IMR-90 (cell line): ENCODE results near the gene EPN1. TPM values are rescaled to one million over a fixed set of nuclear protein-coding genes. Genes with fewer than 3 reads are reported as not detected.
"Not testable (repeated sequence)": the region's sequence is repeated elsewhere in the genome, so short reads cannot be mapped to it uniquely, and the experiment has no call there.

Experiments used
- ATAC-seq: fragments of 200-7000 bp; cut with Tn5 transposase; 2 replicates; pipeline ENCODE4 v1.9.1; 2020; ENCODE audit warnings: low read depth, mild to moderate bottlenecking, moderate library complexity
- BruUV-seq: library from RNA; stranded (reverse); fragments of 400-500 nt; replicated peaks from 2 replicates; lab custom pipeline; 2021; lab: Mats Ljungman, UMichigan
- CTCF ChIA-PET: fragments of 300-600 bp; formaldehyde crosslinking; extraction: SDS; loops from one replicate; lab custom pipeline; 2021; ENCODE audit warnings: antibody characterized with exemption; lab: Yijun Ruan, JAX
- POLR2A ChIA-PET: fragments of 300-600 bp; sonication (Branson Sonifier 250); formaldehyde crosslinking; loops from one replicate; lab custom pipeline; 2022; ENCODE audit warnings: antibody characterized with exemption; ENCODE audit not compliant: unreplicated experiment; lab: Charles Lee
- DNase-seq: peaks from one replicate; pipeline ENCODE4 v3.0.0; 2013
- H2AFZ ChIP-seq: replicated peaks from 2 replicates; pipeline ENCODE3; 2013; ENCODE audit warnings: low read length, mild to moderate bottlenecking; ENCODE audit not compliant: poor library complexity
- H2AK5ac ChIP-seq: 2 replicates; pipeline ENCODE4 v1.6.1; 2013; ENCODE audit warnings: low read depth, low read length, inconsistent platforms
- H2AK9ac ChIP-seq: replicated peaks from 2 replicates; pipeline ENCODE3; 2013; ENCODE audit warnings: mild to moderate bottlenecking, low read depth, low read length, moderate library complexity; ENCODE audit not compliant: poor library complexity
- H2BK120ac ChIP-seq: 2 replicates; pipeline ENCODE4 v1.6.1; 2013; ENCODE audit warnings: low read depth, low read length, inconsistent platforms
- H2BK15ac ChIP-seq: 3 replicates; pipeline ENCODE4 v1.6.1; 2013; ENCODE audit warnings: low read depth, low read length, inconsistent platforms
- H2BK20ac ChIP-seq: 2 replicates; pipeline ENCODE4 v1.6.1; 2013; ENCODE audit warnings: low read depth, mild to moderate bottlenecking, inconsistent platforms, low read length, moderate library complexity
- H2BK5ac ChIP-seq: 2 replicates; pipeline ENCODE4 v1.6.1; 2013; ENCODE audit warnings: mild to moderate bottlenecking, low read depth, low read length, inconsistent platforms; ENCODE audit not compliant: poor library complexity, severe bottlenecking
- H3K14ac ChIP-seq: replicated peaks from 2 replicates; pipeline ENCODE4 v1.6.1; 2013; ENCODE audit warnings: low read depth, low read length, inconsistent platforms
- H3K18ac ChIP-seq: 2 replicates; pipeline ENCODE4 v1.6.1; 2013; ENCODE audit warnings: low read depth, low read length, control low read depth
- H3K23ac ChIP-seq: 2 replicates; pipeline ENCODE4 v1.6.1; 2013; ENCODE audit warnings: low read depth, low read length, inconsistent platforms
- H3K27ac ChIP-seq: 2 replicates; pipeline ENCODE4 v1.5.1; 2013; ENCODE audit warnings: mild to moderate bottlenecking, control low read depth, low read length; ENCODE audit not compliant: insufficient read depth
- H3K27me3 ChIP-seq: 2 replicates; pipeline ENCODE4 v1.6.1; 2013; ENCODE audit warnings: low read length; ENCODE audit not compliant: control insufficient read depth, insufficient read depth
- H3K36me3 ChIP-seq: 2 replicates; pipeline ENCODE4 v1.6.1; 2013; ENCODE audit warnings: low read length, mixed read lengths; ENCODE audit not compliant: control insufficient read depth, insufficient read depth
- H3K4ac ChIP-seq: 2 replicates; pipeline ENCODE4 v1.6.1; 2013; ENCODE audit warnings: low read depth, low read length, inconsistent platforms
- H3K4me1 ChIP-seq: 2 replicates; pipeline ENCODE4 v1.6.1; 2013; ENCODE audit warnings: low read length, mixed read lengths; ENCODE audit not compliant: control insufficient read depth, insufficient read depth
- H3K4me2 ChIP-seq: 2 replicates; pipeline ENCODE4 v1.6.1; 2013; ENCODE audit warnings: low read depth, mild to moderate bottlenecking, control low read depth, low read length, moderate library complexity
- H3K4me3 ChIP-seq: 2 replicates; pipeline ENCODE4 v1.5.1; 2013; ENCODE audit warnings: low read depth, mild to moderate bottlenecking, control low read depth, low read length, moderate library complexity; ENCODE audit not compliant: insufficient read depth
- H3K56ac ChIP-seq: 2 replicates; pipeline ENCODE4 v1.6.1; 2013; ENCODE audit warnings: low read length, inconsistent platforms; ENCODE audit not compliant: insufficient read depth; ENCODE audit errors: extremely low read depth
- H3K79me1 ChIP-seq, 2 experiments: 2 replicates each; pipeline ENCODE4 v1.6.1; 2013; ENCODE audit warnings: low read length in 2 of 2, inconsistent platforms in 1 of 2, low read depth in 1 of 2
- H3K9ac ChIP-seq: 2 replicates; pipeline ENCODE4 v1.6.1; 2013; ENCODE audit warnings: low read depth, low read length, control low read depth
- H3K9me1 ChIP-seq: 2 replicates; pipeline ENCODE4 v1.6.1; 2013; ENCODE audit warnings: low read length, inconsistent platforms; ENCODE audit not compliant: insufficient read depth
- H3K9me3 ChIP-seq: 2 replicates; pipeline ENCODE4 v1.6.1; 2013; ENCODE audit warnings: low read length; ENCODE audit not compliant: control insufficient read depth, insufficient read depth
- H4K20me1 ChIP-seq: 2 replicates; pipeline ENCODE4 v1.6.1; 2013; ENCODE audit warnings: low read length, inconsistent platforms; ENCODE audit not compliant: insufficient read depth
- H4K5ac ChIP-seq: 2 replicates; pipeline ENCODE4 v1.6.1; 2013; ENCODE audit warnings: mild to moderate bottlenecking, low read depth, low read length, control low read depth
- H4K8ac ChIP-seq, 2 experiments: 2 replicates each; pipeline ENCODE4 v1.6.1; 2013; ENCODE audit warnings: low read depth in 2 of 2, low read length in 2 of 2, control low read depth in 1 of 2, inconsistent platforms in 1 of 2
- H4K91ac ChIP-seq: 2 replicates; pipeline ENCODE4 v1.6.1; 2013; ENCODE audit warnings: low read depth, low read length, inconsistent platforms; ENCODE audit not compliant: insufficient read depth
- WGBS, 2 experiments: methylation state at CpG; one replicate each; pipeline versions ENCODE4 v1.1.5 to v1.1.7; 2013; ENCODE audit warnings: missing lambda C conversion rate in 2 of 2; ENCODE audit not compliant: insufficient read length in 1 of 2; ENCODE audit errors: extremely low coverage in 2 of 2; 5-methylcytosine and 5-hydroxymethylcytosine counted together
- dilution Hi-C: fragments of 300-500 bp; cut with HindIII; formaldehyde crosslinking; loops from one replicate; pipeline ENCODE4 v1.14.3; 2018; ENCODE audit warnings: low sequenced_read_pairs; ENCODE audit not compliant: unreplicated experiment
- in situ Hi-C: fragments of 300-500 bp; cut with MboI; formaldehyde crosslinking; loops from 3 replicates; pipeline ENCODE4 v1.14.3; 2019; ENCODE audit warnings: low sequenced_read_pairs, inconsistent platforms, mixed read lengths
- intact Hi-C: fragments of 100-400 bp; cut with micrococcal nuclease; formaldehyde crosslinking; loops from 2 replicates; pipeline ENCODE4 v1.10.0; 2022
- microRNA-seq, 2 experiments: library from miRNA; stranded (forward) in 1 of 2; unstranded in 1 of 2; fragments of 10-50 nt in 1 of 2; fragments of <30 nt in 1 of 2; gene quantifications in 1 of 2; microRNA quantifications in 1 of 2; one replicate each; pipeline versions ENCODE3 to v1.1.0; 2013 to 2020; ENCODE audit not compliant: insufficient read depth in 1 of 2, insufficient read length in 1 of 2, unreplicated experiment in 1 of 2
- polyA plus RNA-seq, 3 experiments: library from polyadenylated mRNA; depleted of rRNA; stranded (reverse); fragments of >200 nt; gene quantifications; 2 replicates each; pipeline ENCODE4 v1.2.3, GENCODE V29; 2012; ENCODE audit warnings: low replicate concordance in 1 of 3
- small RNA-seq, 5 experiments: library from RNA; depleted of rRNA; stranded (forward); fragments of <200 nt; gene quantifications; one replicate each; pipeline ENCODE3, GENCODE V24; 2012
- total RNA-seq: library from RNA; depleted of rRNA; stranded (reverse); fragments of >200 nt; gene quantifications from 2 replicates; pipeline ENCODE4 v1.2.3, GENCODE V29; 2012; rRNA removed

The EPN1 gene
- total and polyA plus RNA-seq, 2 of the 4 experiments (the other 2 are of a cell fraction), result 19.0 to 122 TPM

GRCh38 chr19:55758797-55759196 lies 83.8 kb downstream of the EPN1 start, which contains the start of gene RFPL4A:
Gene RFPL4A, plus strand, starts transcription at chr19:55759097. Its CDS starts 2,704 bp downstream, at chr19:55761801.
- H3K9ac ChIP-seq, H2AK5ac ChIP-seq, CTCF ChIA-PET, H3K27me3 ChIP-seq, H3K4me3 ChIP-seq, H3K4ac ChIP-seq, H4K20me1 ChIP-seq, H3K9me1 ChIP-seq, H3K14ac ChIP-seq, intact Hi-C loops, ATAC-seq, H2BK15ac ChIP-seq, H2BK5ac ChIP-seq, H4K91ac ChIP-seq, H3K56ac ChIP-seq, H4K5ac ChIP-seq, H2BK120ac ChIP-seq, in situ Hi-C loops, H3K18ac ChIP-seq, H3K23ac ChIP-seq, BruUV-seq, H2AK9ac ChIP-seq, H3K4me2 ChIP-seq, H2BK20ac ChIP-seq, H3K4me1 ChIP-seq, dilution Hi-C loops, H4K8ac ChIP-seq, POLR2A ChIA-PET, H3K36me3 ChIP-seq, H3K27ac ChIP-seq, H3K79me1 ChIP-seq, H3K9me3 ChIP-seq, H2AFZ ChIP-seq, DNase-seq: not testable (repeated sequence)
- WGBS, 2 experiments, result no CpG with 5 or more reads among the region's 3 CpGs

Small RNA genes within 50 kb of the gene (microRNA-seq; reads per million reads assigned to microRNA genes)
- gene AC010525.2 (ENCODE audit: insufficient read depth, insufficient read length), result not detected

Small RNA genes within 50 kb of the gene (small RNA-seq; reads per million reads assigned to genes)
- gene AC010525.2, result 0 reads per million in 5 experiments

Other genes starting within 250 kb of the EPN1 start
- gene SHISA7, start 231.9 kb upstream of the EPN1 start, total RNA-seq, result not detected in 2 replicates
- 0.03 TPM in 1 of 2 replicates, not detected in the other for gene SHISA7, start 231.9 kb upstream of the EPN1 start, polyA plus RNA-seq (2012; rRNA removed)
- gene ISOC2, start 213.6 kb upstream of the EPN1 start, total RNA-seq, result 46.7 and 56.1 TPM in 2 replicates
- gene ISOC2, start 213.6 kb upstream of the EPN1 start, polyA plus RNA-seq (2012; rRNA removed), result 82.1 and 119 TPM in 2 replicates
- gene C19orf85, start 210.5 kb upstream of the EPN1 start, total RNA-seq, result not detected in 2 replicates
- gene C19orf85, start 210.5 kb upstream of the EPN1 start, polyA plus RNA-seq (2012; rRNA removed), result not detected in 2 replicates
- gene ZNF628, start 198.6 kb upstream of the EPN1 start, total RNA-seq, result 0.18 and 0.28 TPM in 2 replicates
- gene ZNF628, start 198.6 kb upstream of the EPN1 start, polyA plus RNA-seq (2012; rRNA removed), result 1.9 and 2.6 TPM in 2 replicates
- gene NAT14, start 190.0 kb upstream of the EPN1 start, total RNA-seq, result 4.3 and 7.2 TPM in 2 replicates
- gene NAT14, start 190.0 kb upstream of the EPN1 start, polyA plus RNA-seq (2012; rRNA removed), result 40.9 and 41.2 TPM in 2 replicates
- 1.4 and 1.7 TPM in 2 replicates for gene SSC5D, start 186.8 kb upstream of the EPN1 start, total RNA-seq
- 14.1 and 19.1 TPM in 2 replicates for gene SSC5D, start 186.8 kb upstream of the EPN1 start, polyA plus RNA-seq (2012; rRNA removed)
- gene SBK2, start 138.1 kb upstream of the EPN1 start, total RNA-seq, result not detected in 2 replicates
- 0.30 and 0.48 TPM in 2 replicates for gene SBK2, start 138.1 kb upstream of the EPN1 start, polyA plus RNA-seq (2012; rRNA removed)
- gene SBK3, start 129.7 kb upstream of the EPN1 start, total RNA-seq, result 0.18 TPM in 1 of 2 replicates, not detected in the other
- gene SBK3, start 129.7 kb upstream of the EPN1 start, polyA plus RNA-seq (2012; rRNA removed), result 0.05 and 0.16 TPM in 2 replicates
- gene ZNF579, start 94.4 kb upstream of the EPN1 start, total RNA-seq, result 0.54 and 0.83 TPM in 2 replicates
- 9.0 and 10.7 TPM in 2 replicates for gene ZNF579, start 94.4 kb upstream of the EPN1 start, polyA plus RNA-seq (2012; rRNA removed)
- gene FIZ1, start 75.7 kb upstream of the EPN1 start, total RNA-seq, result 0.83 and 1.3 TPM in 2 replicates
- gene FIZ1, start 75.7 kb upstream of the EPN1 start, polyA plus RNA-seq (2012; rRNA removed), result 5.5 and 5.9 TPM in 2 replicates
- 2.3 and 2.8 TPM in 2 replicates for gene ZNF524, start 74.9 kb upstream of the EPN1 start, total RNA-seq
- gene ZNF524, start 74.9 kb upstream of the EPN1 start, polyA plus RNA-seq (2012; rRNA removed), result 6.6 and 8.0 TPM in 2 replicates
- under 0.01 TPM in 2 replicates for gene ZNF865, start 69.6 kb upstream of the EPN1 start, total RNA-seq
- gene ZNF865, start 69.6 kb upstream of the EPN1 start, polyA plus RNA-seq (2012; rRNA removed), result 4.6 and 6.3 TPM in 2 replicates
- gene ZNF784, start 50.7 kb upstream of the EPN1 start, total RNA-seq, result 2.5 TPM in 2 replicates
- 3.7 and 4.1 TPM in 2 replicates for gene ZNF784, start 50.7 kb upstream of the EPN1 start, polyA plus RNA-seq (2012; rRNA removed)
- 1.4 and 1.7 TPM in 2 replicates for gene ZNF580, start 34.2 kb upstream of the EPN1 start, total RNA-seq
- gene ZNF580, start 34.2 kb upstream of the EPN1 start, polyA plus RNA-seq (2012; rRNA removed), result 36.9 and 44.4 TPM in 2 replicates
- 9.7 and 10.0 TPM in 2 replicates for gene ZNF581, start 31.6 kb upstream of the EPN1 start, total RNA-seq
- 21.9 and 24.5 TPM in 2 replicates for gene ZNF581, start 31.6 kb upstream of the EPN1 start, polyA plus RNA-seq (2012; rRNA removed)
- gene CCDC106, start 27.0 kb upstream of the EPN1 start, total RNA-seq, result 2.2 and 2.3 TPM in 2 replicates
- 13.6 and 15.0 TPM in 2 replicates for gene CCDC106, start 27.0 kb upstream of the EPN1 start, polyA plus RNA-seq (2012; rRNA removed)
- gene U2AF2, start 20.2 kb upstream of the EPN1 start, total RNA-seq, result 96.1 and 120 TPM in 2 replicates
- 260 and 303 TPM in 2 replicates for gene U2AF2, start 20.2 kb upstream of the EPN1 start, polyA plus RNA-seq (2012; rRNA removed)
- gene NLRP9, start 63.2 kb downstream of the EPN1 start, total RNA-seq, result not detected in 2 replicates
- gene NLRP9, start 63.2 kb downstream of the EPN1 start, polyA plus RNA-seq (2012; rRNA removed), result not detected in 2 replicates
- gene RFPL4A, start 83.9 kb downstream of the EPN1 start, total RNA-seq, result not detected in 2 replicates
- gene RFPL4A, start 83.9 kb downstream of the EPN1 start, polyA plus RNA-seq (2012; rRNA removed), result 0.07 TPM in 1 of 2 replicates, not detected in the other
- not detected in 2 replicates for gene RFPL4AL1, start 93.9 kb downstream of the EPN1 start, total RNA-seq
- gene RFPL4AL1, start 93.9 kb downstream of the EPN1 start, polyA plus RNA-seq (2012; rRNA removed), result not detected in 2 replicates
- gene NLRP11, start 156.8 kb downstream of the EPN1 start, total RNA-seq, result not detected in 2 replicates
- gene NLRP11, start 156.8 kb downstream of the EPN1 start, polyA plus RNA-seq (2012; rRNA removed), result not detected in 2 replicates
- gene NLRP4, start 161.3 kb downstream of the EPN1 start, total RNA-seq, result not detected in 2 replicates
- not detected in 2 replicates for gene NLRP4, start 161.3 kb downstream of the EPN1 start, polyA plus RNA-seq (2012; rRNA removed)